Muscle layer of colon (tissue), 2 donors: ENCODE data around the gene ARGLU1.
"Not testable (repeated sequence)": the region's sequence is repeated elsewhere in the genome, so short reads cannot be mapped to it uniquely, and the experiment has no call there.

ENCODE experiments used
- H3K27ac ChIP-seq: one replicate; pipeline ENCODE4 v1.7.0; 2013; ENCODE audit warnings: low read depth, mild to moderate bottlenecking, low read length, moderate library complexity
- H3K27me3 ChIP-seq, 2 donors: one replicate each; pipeline ENCODE4 v1.7.0; 2013; ENCODE audit warnings: low read length in 2 of 2, mild to moderate bottlenecking in 2 of 2; ENCODE audit not compliant: insufficient read depth in 2 of 2, control insufficient read depth in 1 of 2
- H3K36me3 ChIP-seq: one replicate; pipeline ENCODE4 v1.7.0; 2013; ENCODE audit warnings: mild to moderate bottlenecking, low read length; ENCODE audit not compliant: insufficient read depth
- H3K4me1 ChIP-seq: one replicate; pipeline ENCODE4 v1.7.0; 2013; ENCODE audit warnings: mild to moderate bottlenecking, low read length; ENCODE audit not compliant: insufficient read depth
- H3K4me3 ChIP-seq, 2 donors: one replicate each; pipeline ENCODE4 v1.7.0; 2013; ENCODE audit warnings: low read length in 2 of 2, low read depth in 1 of 2, mild to moderate bottlenecking in 1 of 2, moderate library complexity in 1 of 2
- H3K9ac ChIP-seq: one replicate; pipeline ENCODE4 v1.7.0; 2013; ENCODE audit warnings: low read length
- H3K9me3 ChIP-seq: one replicate; pipeline ENCODE4 v1.7.0; 2013; ENCODE audit warnings: mild to moderate bottlenecking, low read length
- donor health status: abdominal sarcoma.
- donor health status: Adenocarcinoma of cecum.

Gene ARGLU1

GRCh38 chr13:106567474-106568298, at the start of gene ARGLU1:
Gene ARGLU1 (minus strand): TSS chr13:106568137. CDS start chr13:106567919, 218 bp downstream.
- no peaks in the 10 kb centered on the region for H3K27me3 ChIP-seq
- H3K4me1 ChIP-seq, result peaks cover 34% of the 10 kb centered on the region
- H3K27ac ChIP-seq, result peak within 1 kb of the TSS; percentile 95
- H3K36me3 ChIP-seq, result no peaks in the 10 kb centered on the region
- H3K9me3 ChIP-seq, result no peaks in the 10 kb centered on the region
- H3K4me3 ChIP-seq, result peak within 1 kb of the TSS; percentile 57 to 86
- peak within 1 kb of the TSS; percentile 89 for H3K9ac ChIP-seq

GRCh38 chr13:106617561-106617960, 49.6 kb upstream of the ARGLU1 start:
- no peak overlapping the region for H3K27ac ChIP-seq
- no peak overlapping the region for H3K9ac ChIP-seq
- no peaks in the 10 kb centered on the region for H3K36me3 ChIP-seq
- no peaks in the 10 kb centered on the region for H3K9me3 ChIP-seq
- H3K4me3 ChIP-seq, result no peak overlapping the region
- H3K4me1 ChIP-seq, result no peaks in the 10 kb centered on the region
- peaks cover 0 to 4% of the 10 kb centered on the region in 2 donors for H3K27me3 ChIP-seq

DNA sequence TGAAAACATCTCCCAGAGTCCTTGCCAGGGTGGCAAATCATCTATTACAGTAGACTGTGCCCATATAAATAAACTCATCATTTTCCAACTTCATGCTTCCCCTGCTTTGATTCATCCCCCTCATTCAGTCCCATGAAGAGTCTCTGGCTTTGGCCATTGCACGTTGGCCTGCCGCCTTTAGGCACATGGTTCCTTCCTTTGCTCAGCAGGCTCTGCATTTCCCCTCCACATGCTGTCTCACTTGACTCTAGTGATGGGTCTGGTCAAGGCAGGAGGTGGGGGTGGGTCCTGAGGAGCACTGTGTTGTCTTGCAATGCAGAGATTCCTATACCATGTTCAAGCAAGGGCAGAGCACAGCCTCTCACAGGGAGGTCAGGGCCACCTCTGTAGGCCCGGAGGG, 48.8 kb upstream of the ARGLU1 start:
- Histone ChIP-seq H3K27ac (no peak overlapping the region), H3K9me3 (no peaks in the 10 kb centered on the region), H3K9ac (no peak overlapping the region), H3K27me3 (peaks cover 0 to 4% of the 10 kb centered on the region in 2 donors), H3K36me3 (no peaks in the 10 kb centered on the region), H3K4me3 (no peak overlapping the region), H3K4me1 (no peaks in the 10 kb centered on the region)

DNA sequence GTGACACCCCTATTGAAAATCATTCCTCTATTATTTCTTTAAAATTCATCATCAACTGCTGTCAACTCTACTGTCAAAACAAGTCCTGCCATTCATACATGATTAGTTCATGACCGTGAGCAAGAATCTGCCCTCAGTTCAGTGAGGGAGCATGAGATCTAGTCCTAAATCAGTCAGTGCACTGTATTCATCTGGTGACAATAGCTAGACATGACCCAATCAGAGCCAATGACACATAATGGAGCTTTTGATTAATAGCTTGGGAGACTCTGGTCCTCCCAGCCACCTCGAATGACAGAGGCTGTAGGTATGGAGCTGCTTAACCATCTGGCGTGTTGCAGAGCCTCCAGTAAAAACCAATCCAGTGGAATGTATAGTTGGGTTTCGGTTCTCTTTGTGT, 46.9 kb upstream of the ARGLU1 start:
- no peaks in the 10 kb centered on the region for H3K9me3 ChIP-seq
- no peaks in the 10 kb centered on the region for H3K27me3 ChIP-seq
- H3K4me1 ChIP-seq, result no peaks in the 10 kb centered on the region
- no peak overlapping the region for H3K9ac ChIP-seq
- no peak overlapping the region for H3K27ac ChIP-seq
- no peak overlapping the region for H3K4me3 ChIP-seq
- no peaks in the 10 kb centered on the region for H3K36me3 ChIP-seq

DNA sequence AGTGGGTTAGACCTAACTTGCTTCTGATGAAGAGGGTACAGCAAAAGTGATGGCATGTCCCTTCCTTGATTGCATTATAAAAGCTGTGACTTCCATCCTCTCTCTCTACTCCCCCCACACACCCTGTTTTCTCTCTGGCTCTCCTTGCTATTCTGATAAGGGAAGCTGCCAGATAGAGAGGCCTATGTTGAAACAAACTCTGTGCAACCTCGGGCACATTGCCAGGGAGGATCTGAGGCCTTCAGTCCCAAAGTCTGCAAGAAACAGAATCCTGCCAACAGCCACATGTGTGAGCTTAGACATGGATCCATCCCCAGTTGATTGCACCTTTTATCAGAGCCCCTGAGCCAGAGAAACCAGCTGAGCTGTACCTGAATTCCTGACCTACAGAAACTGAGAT, 44.8 kb upstream of the ARGLU1 start:
- Histone ChIP-seq H3K4me1 (no peaks in the 10 kb centered on the region), H3K27ac (no peak overlapping the region), H3K9me3 (no peaks in the 10 kb centered on the region), H3K36me3 (no peaks in the 10 kb centered on the region), H3K4me3 (no peak overlapping the region), H3K9ac (no peak overlapping the region), H3K27me3 (no peaks in the 10 kb centered on the region)

GRCh38 chr13:106610486-106610885, 42.5 kb upstream of the ARGLU1 start:
- no peaks in the 10 kb centered on the region for H3K27me3 ChIP-seq
- no peak overlapping the region for H3K9ac ChIP-seq
- H3K4me3 ChIP-seq, result no peak overlapping the region
- H3K27ac ChIP-seq, result no peak overlapping the region
- no peaks in the 10 kb centered on the region for H3K36me3 ChIP-seq
- no peaks in the 10 kb centered on the region for H3K4me1 ChIP-seq
- no peaks in the 10 kb centered on the region for H3K9me3 ChIP-seq

DNA sequence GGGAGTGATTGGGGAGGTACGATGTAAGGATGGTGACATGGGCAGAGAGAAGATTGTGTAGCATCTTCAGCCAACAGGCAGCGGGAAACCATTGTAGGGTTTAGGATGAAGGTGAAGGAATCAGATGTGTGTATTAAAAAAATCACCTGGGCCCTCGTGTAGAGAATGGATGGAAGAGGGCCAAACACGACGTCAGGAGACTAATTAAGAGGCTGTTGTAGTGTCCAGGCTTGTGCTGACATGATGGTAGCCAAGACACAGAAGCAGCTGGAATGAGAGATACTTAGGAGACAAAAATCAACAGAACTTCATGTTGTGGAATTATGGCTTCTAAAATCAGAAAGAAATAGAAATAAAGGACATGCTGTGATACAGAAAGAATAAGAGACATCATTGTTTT, 41.2 kb upstream of the ARGLU1 start:
- no peak overlapping the region for H3K9ac ChIP-seq
- no peak overlapping the region for H3K27ac ChIP-seq
- H3K36me3 ChIP-seq, result no peaks in the 10 kb centered on the region
- no peaks in the 10 kb centered on the region for H3K27me3 ChIP-seq
- no peaks in the 10 kb centered on the region for H3K4me1 ChIP-seq
- no peak overlapping the region for H3K4me3 ChIP-seq
- H3K9me3 ChIP-seq, result no peaks in the 10 kb centered on the region

DNA sequence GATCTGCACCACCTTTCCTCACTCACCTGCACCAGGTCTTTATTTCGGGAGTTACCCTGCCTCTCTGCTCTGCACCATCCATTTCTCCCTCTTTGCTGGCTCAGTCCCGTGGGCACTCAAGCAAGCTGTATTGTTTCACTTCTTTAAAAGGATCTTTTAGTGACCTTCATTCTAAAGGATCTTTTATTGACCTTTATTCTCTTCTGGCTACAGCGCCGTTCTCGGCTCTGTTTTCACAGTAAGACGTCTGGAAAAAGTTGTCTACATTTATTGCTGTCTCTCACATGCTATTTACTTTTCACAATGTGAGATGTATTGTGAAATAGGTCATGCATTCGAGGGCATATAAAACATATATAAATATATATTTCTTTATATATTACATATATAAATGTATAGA, 35.6 kb upstream of the ARGLU1 start:
- Histone ChIP-seq H3K27me3 (no peaks in the 10 kb centered on the region), H3K9me3 (no peaks in the 10 kb centered on the region), H3K4me1 (no peaks in the 10 kb centered on the region), H3K27ac (no peak overlapping the region), H3K36me3 (no peaks in the 10 kb centered on the region), H3K9ac (no peak overlapping the region), H3K4me3 (no peak overlapping the region)

GRCh38 chr13:106602178-106602577, 34.2 kb upstream of the ARGLU1 start:
- H3K9me3 ChIP-seq, result no peaks in the 10 kb centered on the region
- no peak overlapping the region for H3K9ac ChIP-seq
- no peaks in the 10 kb centered on the region for H3K27me3 ChIP-seq
- no peaks in the 10 kb centered on the region for H3K4me1 ChIP-seq
- H3K27ac ChIP-seq, result no peak overlapping the region
- no peak overlapping the region for H3K4me3 ChIP-seq
- no peaks in the 10 kb centered on the region for H3K36me3 ChIP-seq

- H3K9ac ChIP-seq, result no peak overlapping the region
- H3K4me1 ChIP-seq, result no peaks in the 10 kb centered on the region
- H3K27me3 ChIP-seq, result no peaks in the 10 kb centered on the region
- H3K36me3 ChIP-seq, result no peaks in the 10 kb centered on the region
- no peak overlapping the region for H3K4me3 ChIP-seq
- no peaks in the 10 kb centered on the region for H3K9me3 ChIP-seq
- no peak overlapping the region for H3K27ac ChIP-seq
Measured at GRCh38 chr13:106601489-106601888, 33.6 kb upstream of the ARGLU1 start.

DNA sequence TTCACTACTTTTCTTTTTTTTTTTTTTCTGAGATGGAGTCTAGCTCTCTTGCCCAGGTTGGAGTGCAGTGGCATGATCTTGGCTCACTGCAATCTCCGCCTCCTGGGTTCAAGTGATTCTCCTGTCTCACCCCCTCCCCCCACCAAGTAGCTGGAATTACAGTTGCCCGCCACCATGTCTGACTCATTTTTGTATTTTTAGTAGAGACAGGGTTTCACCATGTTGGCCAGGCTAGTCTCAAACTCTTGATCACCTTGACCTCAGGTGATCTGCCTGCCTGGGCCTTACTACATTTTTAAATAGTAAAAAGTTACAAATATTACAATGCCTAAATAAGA, 32.8 kb upstream of the ARGLU1 start:
- H3K27ac ChIP-seq, H3K4me1 ChIP-seq, H3K36me3 ChIP-seq, H3K9ac ChIP-seq, H3K9me3 ChIP-seq, H3K4me3 ChIP-seq, H3K27me3 ChIP-seq: not testable (repeated sequence)
